K562 (cell line): ENCODE measurements around the gene ZNF487. TPM values are rescaled to one million over a fixed set of nuclear protein-coding genes. Genes with fewer than 3 reads are reported as not detected.
A peak's percentile ranks its signal among the peaks of the same experiment; 100 is the strongest.

ENCODE experiments used
- ATAC-seq: fragments of 200-7000 bp; cut with Tn5 transposase; 3 replicates; pipeline ENCODE4 v1.9.1; 2020; ENCODE audit warnings: moderate library complexity
- BruUV-seq: library from RNA; stranded (reverse); fragments of 400-500 nt; replicated peaks from 2 replicates; lab custom pipeline; 2021; lab: Mats Ljungman, UMichigan
- CTCF ChIA-PET: fragments of 300-600 bp; formaldehyde crosslinking; extraction: SDS; loops from one replicate; lab custom pipeline; 2021; ENCODE audit warnings: low intra/inter-chr PET ratio; lab: Yijun Ruan, JAX
- POLR2A ChIA-PET: fragments of 300-600, 350-650 bp; sonication (Branson Sonifier 250); formaldehyde crosslinking; extraction: SDS; loops from one replicate; lab custom pipeline; 2021; ENCODE audit warnings: antibody characterized with exemption, inconsistent platforms; lab: Yijun Ruan, JAX
- DNase-seq, 4 experiments: peaks; one replicate each; pipeline versions ENCODE4 v3.0.0 to v3.0.0-alpha.2; 2011 to 2018; ENCODE audit warnings: low spot score in 3 of 4, mixed read lengths in 3 of 4; ENCODE audit errors: extremely low read depth in 1 of 4
- FAIRE-seq: peaks from 2 replicates; lab custom pipeline; 2011; peaks lifted over from hg19 to GRCh38; lab: Jason Lieb, UNC
- H2AFZ ChIP-seq: 2 replicates; pipeline ENCODE4 v1.6.0; 2011; ENCODE audit warnings: low read depth, low read length, control low read depth, inconsistent platforms
- H3K27ac ChIP-seq: fragments of 200-600 bp; 3 replicates; pipeline ENCODE4 v1.8.0; 2011; ENCODE audit warnings: low read depth, mild to moderate bottlenecking, control low read depth, inconsistent platforms, low read length, moderate library complexity, mixed read lengths; ENCODE audit errors: extremely low read depth
- H3K27me3 ChIP-seq, 2 experiments: fragments of 300-600 bp in 1 of 2; 2 replicates in 1 of 2; 3 replicates in 1 of 2; pipeline versions ENCODE4 v1.6.0 to v1.8.0; 2011; ENCODE audit warnings: inconsistent platforms in 2 of 2, low read length in 2 of 2, mild to moderate bottlenecking in 1 of 2, mixed read lengths in 1 of 2, moderate library complexity in 1 of 2; ENCODE audit not compliant: control insufficient read depth in 2 of 2, insufficient read depth in 2 of 2
- H3K36me3 ChIP-seq: fragments of 300-600 bp; 3 replicates; pipeline ENCODE4 v1.8.0; 2011; ENCODE audit warnings: mild to moderate bottlenecking, low read length, inconsistent platforms; ENCODE audit not compliant: control insufficient read depth, insufficient read depth
- H3K4me1 ChIP-seq, 2 experiments: fragments of 200-600 bp in 1 of 2; replicated peaks in 1 of 2; 2 replicates in 1 of 2; 3 replicates in 1 of 2; pipeline versions ENCODE4 v1.5.1 to v1.8.0; 2011; ENCODE audit warnings: inconsistent platforms in 2 of 2, low read length in 2 of 2, mild to moderate bottlenecking in 1 of 2, mixed read lengths in 1 of 2, moderate library complexity in 1 of 2; ENCODE audit not compliant: control insufficient read depth in 2 of 2, insufficient read depth in 2 of 2
- H3K4me2 ChIP-seq: 2 replicates; pipeline ENCODE4 v1.6.1; 2011; ENCODE audit warnings: low read length, control low read depth, inconsistent platforms, mixed read lengths; ENCODE audit not compliant: insufficient read depth
- H3K4me3 ChIP-seq: fragments of 200-600 bp; sonication (generic), shearing (Covaris generic); 2 replicates; pipeline ENCODE4 v1.5.1; 2016; ENCODE audit warnings: control low read depth, inconsistent platforms
- H3K79me2 ChIP-seq: fragments of 200-600 bp; 3 replicates; pipeline ENCODE4 v1.8.0; 2011; ENCODE audit warnings: low read length, inconsistent platforms; ENCODE audit not compliant: control insufficient read depth, insufficient read depth
- H3K9ac ChIP-seq, 2 experiments: 2 replicates each; pipeline versions ENCODE4 v1.6.0 to v1.6.1; 2011; ENCODE audit warnings: low read depth in 2 of 2, low read length in 2 of 2, control low read depth in 1 of 2, inconsistent platforms in 1 of 2, mild to moderate bottlenecking in 1 of 2, mixed read lengths in 1 of 2; ENCODE audit not compliant: insufficient read depth in 1 of 2
- H3K9me1 ChIP-seq: one replicate; pipeline ENCODE4 v1.6.0; 2011; ENCODE audit warnings: inconsistent platforms, mild to moderate bottlenecking, low read length, moderate library complexity; ENCODE audit not compliant: control insufficient read depth, insufficient read depth
- H3K9me3 ChIP-seq: replicated peaks from 2 replicates; pipeline ENCODE4 v1.5.1; 2011; ENCODE audit warnings: low read depth, low read length, inconsistent platforms; ENCODE audit not compliant: control insufficient read depth, insufficient read depth
- H4K20me1 ChIP-seq: replicated peaks from 2 replicates; pipeline ENCODE4 v1.6.1; 2011; ENCODE audit warnings: low read length, inconsistent platforms, mixed read lengths; ENCODE audit not compliant: control insufficient read depth, insufficient read depth
- C11orf30 ChIP-seq: fragments of 450-650 bp; IDR thresholded peaks from 2 replicates; pipeline ENCODE4 v1.6.1; 2016; ENCODE audit warnings: low read depth, mild to moderate bottlenecking
- EGR1 ChIP-seq: fragments of 450-650 bp; conservative IDR thresholded peaks from 2 replicates; pipeline ENCODE4 v1.6.1; 2017; ENCODE audit warnings: mild to moderate bottlenecking
- MYC ChIP-seq, 2 experiments: fragments of 250-450 bp in 1 of 2; sonication (Bioruptor Pico) in 1 of 2; IDR thresholded peaks; 2 replicates each; pipeline versions ENCODE4 v1.5.1 to v1.6.1; 2012 to 2021; ENCODE audit warnings: low read depth in 2 of 2, borderline replicate concordance in 1 of 2, improper control_type of control experiment in 1 of 2, low read length in 1 of 2, mild to moderate bottlenecking in 1 of 2, moderate library complexity in 1 of 2
- POLR2H ChIP-seq: IDR thresholded peaks from 2 replicates; pipeline ENCODE4 v1.6.1; 2016; ENCODE audit warnings: missing genetic modification characterization, low read depth, mild to moderate bottlenecking, control low read depth, missing compliant biosample characterization, moderate library complexity
- POLR3G ChIP-seq: IDR thresholded peaks from 2 replicates; pipeline ENCODE4 v1.6.1; 2011; ENCODE audit not compliant: insufficient read length, insufficient replicate concordance; ENCODE audit errors: extremely low read depth
- ZBTB7A ChIP-seq: IDR thresholded peaks from 2 replicates; pipeline ENCODE4 v1.6.1; 2011; ENCODE audit warnings: low read depth, mild to moderate bottlenecking, low read length, moderate library complexity, borderline replicate concordance; ENCODE audit not compliant: control insufficient read depth
- ZNF589 ChIP-seq: fragments of 200-800 bp; sonication (Bioruptor generic); IDR thresholded peaks from 2 replicates; pipeline ENCODE4 v1.6.1; 2016; ENCODE audit warnings: low read depth, missing genetic modification characterization, missing compliant biosample characterization
- WGBS: fragments of 100-300 bp; shearing (Covaris generic); methylation state at CpG from one replicate; pipeline ENCODE4 v1.1.6; 2016; ENCODE audit warnings: low coverage, mixed read lengths; ENCODE audit not compliant: insufficient coverage; ENCODE audit errors: missing lambda C conversion rate; 5-methylcytosine and 5-hydroxymethylcytosine counted together
- in situ Hi-C: fragments of 300-500 bp; cut with MboI; formaldehyde crosslinking; loops from 4 replicates; pipeline ENCODE4 v1.15.0; 2018; ENCODE audit warnings: inconsistent platforms, mixed read lengths
- intact Hi-C: fragments of 100-400 bp; cut with micrococcal nuclease; formaldehyde crosslinking; loops from 2 replicates; pipeline ENCODE4 v1.14.2; 2022
- polyA plus RNA-seq, 8 experiments: library from polyadenylated mRNA; depleted of rRNA in 4 of 8; stranded (reverse) in 5 of 8; unstranded in 3 of 8; fragments of >200 nt; fragmentation: Nextera tagmentation in 2 of 8; fragmentation: Illumina TruSeq in 1 of 8; extraction: Ambion mirVana in 2 of 8; extraction: Trizol in 1 of 8; gene quantifications; 2 replicates each; pipeline versions ENCODE4 v1.2.1 to v1.2.3, GENCODE V29; 2011 to 2014; ENCODE audit warnings: inconsistent platforms in 1 of 8, missing spikeins in 1 of 8
- total RNA-seq, 7 experiments: library from RNA; depleted of rRNA in 6 of 7; stranded (reverse); fragments of >200 nt in 6 of 7; fragmentation: Illumina TruSeq in 2 of 7; extraction: Trizol in 2 of 7; gene quantifications; 2 replicates each; pipeline versions ENCODE4 v1.2.1 to v1.2.3, GENCODE V29; 2011 to 2021; ENCODE audit warnings: low replicate concordance in 1 of 7
- TF ChIP-seq, protein P1 (sequence below): fragments of 450-650 bp; IDR thresholded peaks from 2 replicates; pipeline ENCODE4 v1.6.1; 2016; ENCODE audit warnings: missing biosample characterization, missing genetic modification characterization

The ZNF487 gene
- total and polyA plus RNA-seq, 9 of the 15 experiments (the other 6 are each of a cell fraction or from before 2014, with no cell fraction given): 1.9 to 6.5 (median 4.2) TPM

DNA sequence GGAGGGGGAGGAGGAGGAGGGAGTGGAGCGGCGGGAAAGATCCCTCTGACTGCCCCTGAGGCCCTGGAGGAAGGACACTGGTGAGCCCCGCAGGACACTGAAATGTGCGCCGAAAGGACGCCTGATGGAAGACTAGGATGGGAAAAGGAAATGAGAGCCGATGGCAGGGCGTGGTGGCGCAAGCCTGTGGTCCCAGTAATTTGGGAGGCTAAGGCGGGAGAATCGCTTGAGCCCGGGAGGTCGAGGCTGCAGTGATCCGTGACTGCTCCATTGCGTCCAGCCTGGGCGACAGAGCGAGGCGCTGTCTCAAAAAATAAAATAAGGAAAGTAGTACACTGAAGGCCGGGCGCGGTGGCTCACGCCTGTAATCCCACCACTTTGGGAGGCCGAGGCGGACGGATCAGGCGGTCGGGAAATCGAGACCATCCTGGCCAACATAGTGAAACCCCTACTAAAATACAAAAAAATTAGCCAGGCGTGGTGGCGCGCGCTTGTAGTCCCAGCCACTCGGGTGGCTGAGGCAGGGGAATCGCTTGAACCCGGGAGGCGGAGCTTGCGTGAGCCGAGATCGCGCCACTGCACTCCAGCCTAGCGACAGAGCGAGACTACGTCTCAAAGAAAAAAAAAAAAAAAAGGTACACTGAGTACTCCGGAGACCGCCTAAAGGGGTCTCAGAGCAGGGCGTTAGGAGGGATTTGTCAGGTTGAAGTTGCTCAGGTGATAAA is 27.4 kb upstream of the ZNF487 start (continued):
- TF ChIP-seq, protein P1, sequence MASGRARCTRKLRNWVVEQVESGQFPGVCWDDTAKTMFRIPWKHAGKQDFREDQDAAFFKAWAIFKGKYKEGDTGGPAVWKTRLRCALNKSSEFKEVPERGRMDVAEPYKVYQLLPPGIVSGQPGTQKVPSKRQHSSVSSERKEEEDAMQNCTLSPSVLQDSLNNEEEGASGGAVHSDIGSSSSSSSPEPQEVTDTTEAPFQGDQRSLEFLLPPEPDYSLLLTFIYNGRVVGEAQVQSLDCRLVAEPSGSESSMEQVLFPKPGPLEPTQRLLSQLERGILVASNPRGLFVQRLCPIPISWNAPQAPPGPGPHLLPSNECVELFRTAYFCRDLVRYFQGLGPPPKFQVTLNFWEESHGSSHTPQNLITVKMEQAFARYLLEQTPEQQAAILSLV (tag): 0 out of 2 replicates have a peak, but pooled peaks have one; percentile 27

DNA sequence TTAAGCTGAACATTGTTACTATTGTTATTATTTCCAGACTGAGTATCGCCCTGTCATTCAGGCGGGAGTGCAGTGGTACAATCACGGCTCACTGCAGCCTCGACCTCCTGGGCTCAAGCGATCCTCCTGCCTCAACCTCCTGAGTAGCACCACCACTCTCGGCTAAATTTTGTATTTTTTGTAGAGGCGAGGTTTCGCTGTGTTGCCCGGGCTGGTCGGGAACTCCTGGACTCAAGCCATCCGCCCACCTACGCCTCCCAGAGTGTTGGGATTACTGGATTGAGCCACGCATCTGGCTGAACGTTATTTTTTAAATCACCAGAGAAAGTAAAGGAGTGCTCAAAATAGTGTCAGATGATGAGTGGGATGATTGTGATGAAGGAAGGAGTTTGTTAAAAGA is 26.6 kb upstream of the ZNF487 start:
- H2AFZ ChIP-seq: no peak overlapping the region
- no peaks in the 10 kb centered on the region for H3K27me3 ChIP-seq
- ChIA-PET CTCF (no interaction called here), POLR2A (interaction anchor here (0.6 to 1.7 kb wide), 4 partner anchors 8 to 56 kb away, joined by 4 to 13 read pairs (median 4); no protein-coding TSS in a partner anchor)
- peak overlapping the region in 1 of 2 experiments; percentile 72; a peak in 2 of 4 replicates for H3K9ac ChIP-seq
- H3K9me3 ChIP-seq: no peaks in the 10 kb centered on the region
- FAIRE-seq: no peak
- DNase-seq: no peak
- in situ Hi-C loops (no loop called here), intact Hi-C loops (loop anchor here (10.0 kb wide), 1 partner anchor 766 kb away; no protein-coding TSS in a partner anchor)
- no peak overlapping the region for H3K4me2 ChIP-seq
- H3K27ac ChIP-seq: no peak overlapping the region
- TF ChIP-seq MYC (IDR thresholded peaks at IDR 0.05; ENCODE audit: low read depth, low read length): no peak
- TF ChIP-seq MYC (CRISPR knock-in tag; IDR thresholded peaks at IDR 0.05; ENCODE audit: borderline replicate concordance, low read depth): no peak
- TF ChIP-seq POLR3G: no peak
- peak; percentile 50 for TF ChIP-seq EGR1
- no peak for TF ChIP-seq POLR2H
- TF ChIP-seq C11orf30: no peak
- no peak for TF ChIP-seq ZNF589 (CRISPR knock-in tag)
- no peak for TF ChIP-seq ZBTB7A
- peaks cover 12% of the 10 kb centered on the region for H4K20me1 ChIP-seq
- peaks cover 9 to 48% of the 10 kb centered on the region in 2 experiments; a peak in 4 of 5 replicates for H3K4me1 ChIP-seq
- 85% methylated on average over 14 of the region's 14 CpGs for WGBS
- no TSS peak for BruUV-seq
- H3K9me1 ChIP-seq: no peaks in the 10 kb centered on the region
- no peak for ATAC-seq
- peaks cover 44% of the 10 kb centered on the region for H3K79me2 ChIP-seq
- no peak overlapping the region for H3K4me3 ChIP-seq
- H3K36me3 ChIP-seq: peaks cover 9% of the 10 kb centered on the region; the same call in 1 of the 3 replicates
